H1 (cell line): ENCODE measurements around the gene RASSF5. TPM values are rescaled to one million over a fixed set of nuclear protein-coding genes. Genes with fewer than 3 reads are reported as not detected.

ENCODE experiments used
- CTCF ChIA-PET: fragments of 300-600 bp; sonication (Branson Sonifier 250); formaldehyde crosslinking; loops from one replicate; lab custom pipeline; 2021; ENCODE audit not compliant: partially characterized antibody; lab: Charles Lee
- POLR2A ChIA-PET: fragments of 300-600 bp; sonication (Branson Sonifier 250); formaldehyde crosslinking; loops from one replicate; lab custom pipeline; 2021; ENCODE audit warnings: inconsistent platforms; ENCODE audit not compliant: partially characterized antibody; lab: Charles Lee
- DNase-seq, 2 experiments: peaks; one replicate each; pipeline versions ENCODE4 v3.0.0 to v3.0.0-alpha.2; 2010 to 2022; ENCODE audit warnings: low spot score in 2 of 2, low read depth in 1 of 2, mixed read lengths in 1 of 2
- FAIRE-seq: peaks from 2 replicates; lab custom pipeline; 2011; peaks lifted over from hg19 to GRCh38; lab: Jason Lieb, UNC
- H2AFZ ChIP-seq: 2 replicates; pipeline ENCODE4 v1.8.1; 2012; ENCODE audit warnings: low read length, inconsistent platforms
- H2AK5ac ChIP-seq: 2 replicates; pipeline ENCODE4 v1.6.1; 2013; ENCODE audit warnings: low read depth, low read length
- H2BK120ac ChIP-seq: replicated peaks from 2 replicates; pipeline ENCODE3; 2013; ENCODE audit warnings: low read depth, low read length, inconsistent platforms
- H2BK12ac ChIP-seq: 2 replicates; pipeline ENCODE4 v1.6.1; 2013; ENCODE audit warnings: low read depth, low read length
- H2BK15ac ChIP-seq: 2 replicates; pipeline ENCODE4 v1.6.1; 2013; ENCODE audit warnings: low read length
- H2BK20ac ChIP-seq: 2 replicates; pipeline ENCODE4 v1.6.1; 2013; ENCODE audit warnings: low read length
- H2BK5ac ChIP-seq: 2 replicates; pipeline ENCODE4 v1.6.1; 2013; ENCODE audit warnings: low read depth, low read length
- H3K14ac ChIP-seq: 2 replicates; pipeline ENCODE4 v1.6.1; 2013; ENCODE audit warnings: inconsistent platforms; ENCODE audit not compliant: insufficient read length
- H3K18ac ChIP-seq: 2 replicates; pipeline ENCODE4 v1.6.1; 2013; ENCODE audit warnings: low read length; ENCODE audit errors: extremely low read depth
- H3K23ac ChIP-seq: 2 replicates; pipeline ENCODE4 v1.6.1; 2013; ENCODE audit warnings: inconsistent platforms; ENCODE audit not compliant: insufficient read length
- H3K23me2 ChIP-seq: 2 replicates; pipeline ENCODE4 v1.6.1; 2013; ENCODE audit warnings: low read depth, low read length
- H3K27ac ChIP-seq: 2 replicates; pipeline ENCODE4 v1.6.1; 2011; ENCODE audit warnings: low read depth, low read length, inconsistent platforms
- H3K27me3 ChIP-seq, 4 experiments: replicated peaks in 1 of 4; 1 replicate in 1 of 4; 2 replicates in 3 of 4; pipeline versions ENCODE4 v1.6.1 to v1.8.1; 2011 to 2013; ENCODE audit warnings: low read length in 3 of 4, mild to moderate bottlenecking in 3 of 4, inconsistent platforms in 2 of 4, mixed read lengths in 2 of 4, moderate library complexity in 1 of 4; ENCODE audit not compliant: control insufficient read depth in 3 of 4, insufficient read depth in 3 of 4; ENCODE audit errors: extremely low read depth in 1 of 4
- H3K36me3 ChIP-seq, 4 experiments: 2 replicates each; pipeline versions ENCODE4 v1.6.1 to v1.8.1; 2011 to 2013; ENCODE audit warnings: mild to moderate bottlenecking in 4 of 4, low read length in 3 of 4, moderate library complexity in 2 of 4, control low read depth in 1 of 4, inconsistent platforms in 1 of 4; ENCODE audit not compliant: insufficient read depth in 4 of 4, control insufficient read depth in 2 of 4
- H3K4ac ChIP-seq: replicated peaks from 2 replicates; pipeline ENCODE3; 2013; ENCODE audit warnings: low read length, low read depth, mixed read lengths, inconsistent platforms; ENCODE audit not compliant: insufficient read length
- H3K4me1 ChIP-seq, 4 experiments: replicated peaks in 1 of 4; 1 replicate in 1 of 4; 2 replicates in 3 of 4; pipeline versions ENCODE4 v1.6.1 to v1.8.1; 2011 to 2013; ENCODE audit warnings: low read length in 3 of 4, inconsistent platforms in 2 of 4, mixed read lengths in 1 of 4; ENCODE audit not compliant: insufficient read depth in 4 of 4, control insufficient read depth in 3 of 4
- H3K4me2 ChIP-seq, 2 experiments: 2 replicates each; pipeline versions ENCODE4 v1.6.1 to v1.8.1; 2011 to 2013; ENCODE audit warnings: low read depth in 2 of 2, low read length in 2 of 2, control low read depth in 1 of 2, inconsistent platforms in 1 of 2, mild to moderate bottlenecking in 1 of 2; ENCODE audit not compliant: insufficient read depth in 1 of 2
- H3K4me3 ChIP-seq, 4 experiments: fragments of 200-600, 300-600 bp in 1 of 4; sonication (generic), shearing (Covaris generic), sonication (Bioruptor Twin) in 1 of 4; 2 replicates each; pipeline versions ENCODE4 v1.5.1 to v1.8.1; 2011 to 2016; ENCODE audit warnings: low read length in 4 of 4, low read depth in 3 of 4, control low read depth in 2 of 4, inconsistent platforms in 2 of 4, mild to moderate bottlenecking in 2 of 4, mixed read lengths in 1 of 4, moderate library complexity in 1 of 4; ENCODE audit not compliant: insufficient read depth in 2 of 4; ENCODE audit errors: extremely low read depth in 1 of 4
- H3K56ac ChIP-seq: replicated peaks from 2 replicates; pipeline ENCODE3; 2013; ENCODE audit warnings: low read depth, mild to moderate bottlenecking, mixed read lengths, low read length, inconsistent platforms; ENCODE audit not compliant: insufficient read length
- H3K79me1 ChIP-seq: 2 replicates; pipeline ENCODE4 v1.6.1; 2013; ENCODE audit warnings: low read depth, low read length, control low read depth
- H3K79me2 ChIP-seq, 2 experiments: 2 replicates each; pipeline versions ENCODE4 v1.6.1 to v1.8.1; 2012 to 2013; ENCODE audit warnings: low read length in 2 of 2, mild to moderate bottlenecking in 2 of 2, inconsistent platforms in 1 of 2; ENCODE audit not compliant: insufficient read depth in 2 of 2, control insufficient read depth in 1 of 2
- H3K9ac ChIP-seq, 4 experiments: replicated peaks in 1 of 4; 1 replicate in 1 of 4; 2 replicates in 3 of 4; pipeline versions ENCODE4 v1.6.1 to v1.8.1; 2011 to 2013; ENCODE audit warnings: low read depth in 3 of 4, low read length in 3 of 4, control low read depth in 2 of 4, mild to moderate bottlenecking in 2 of 4, moderate library complexity in 2 of 4, inconsistent platforms in 1 of 4; ENCODE audit errors: extremely low read depth in 1 of 4
- H3K9me3 ChIP-seq, 2 experiments: 2 replicates each; pipeline versions ENCODE4 v1.6.1 to v1.8.1; 2012 to 2013; ENCODE audit warnings: mild to moderate bottlenecking in 2 of 2, moderate library complexity in 2 of 2, control low read depth in 1 of 2, inconsistent platforms in 1 of 2, low read depth in 1 of 2, low read length in 1 of 2, mixed read lengths in 1 of 2; ENCODE audit not compliant: insufficient read depth in 2 of 2
- H4K20me1 ChIP-seq, 2 experiments: replicated peaks in 1 of 2; 2 replicates each; pipeline versions ENCODE3 to v1.8.1; 2011 to 2013; ENCODE audit warnings: inconsistent platforms in 2 of 2, low read length in 2 of 2, mild to moderate bottlenecking in 1 of 2; ENCODE audit not compliant: insufficient read depth in 2 of 2, control insufficient read depth in 1 of 2
- H4K5ac ChIP-seq: 2 replicates; pipeline ENCODE4 v1.6.1; 2013; ENCODE audit warnings: low read length, low read depth, mixed read lengths, inconsistent platforms; ENCODE audit not compliant: insufficient read length
- H4K8ac ChIP-seq: 2 replicates; pipeline ENCODE4 v1.8.0; 2013; ENCODE audit warnings: mild to moderate bottlenecking, moderate library complexity, low read length, inconsistent platforms; ENCODE audit not compliant: insufficient read depth; ENCODE audit errors: extremely low read depth
- H4K91ac ChIP-seq: replicated peaks from 2 replicates; pipeline ENCODE3; 2013; ENCODE audit warnings: low read length, mixed read lengths, inconsistent platforms; ENCODE audit not compliant: insufficient read length
- FOSL1 ChIP-seq: IDR thresholded peaks from 2 replicates; pipeline ENCODE4 v1.6.1; 2011; ENCODE audit warnings: mild to moderate bottlenecking, low read depth, low read length, moderate library complexity; ENCODE audit not compliant: insufficient read depth
- HDAC6 ChIP-seq: IDR thresholded peaks from one replicate; pipeline ENCODE4 v1.7.1; 2012; ENCODE audit warnings: low read depth, mild to moderate bottlenecking, inconsistent platforms, low read length, moderate library complexity
- KDM1A ChIP-seq: fragments of 200-600, 300-600 bp; sonication (generic); IDR thresholded peaks from 2 replicates; pipeline ENCODE4 v1.7.1; 2016; ENCODE audit warnings: mild to moderate bottlenecking, low read length, borderline replicate concordance
- NANOG ChIP-seq: IDR thresholded peaks from 2 replicates; pipeline ENCODE4 v1.6.1; 2011; ENCODE audit warnings: low read length, low read depth, mild to moderate bottlenecking, inconsistent platforms; ENCODE audit not compliant: insufficient read depth, poor library complexity, severe bottlenecking
- POLR2A ChIP-seq, 2 experiments: IDR thresholded peaks; 1 replicate in 1 of 2; 2 replicates in 1 of 2; pipeline ENCODE4 v1.6.1; 2011; ENCODE audit warnings: low read depth in 2 of 2, low read length in 2 of 2, mild to moderate bottlenecking in 2 of 2; ENCODE audit errors: control extremely low read depth in 1 of 2
- POU5F1 ChIP-seq: IDR thresholded peaks from 2 replicates; pipeline ENCODE4 v1.6.1; 2011; ENCODE audit warnings: low read depth, mild to moderate bottlenecking, low read length, moderate library complexity
- RXRA ChIP-seq: IDR thresholded peaks from 2 replicates; pipeline ENCODE4 v1.6.1; 2011; ENCODE audit warnings: low read depth, mild to moderate bottlenecking, low read length, moderate library complexity; ENCODE audit not compliant: insufficient read depth
- SAP30 ChIP-seq: fragments of 300-600 bp; sonication (generic); IDR thresholded peaks from 2 replicates; pipeline ENCODE4 v1.7.1; 2012; ENCODE audit warnings: low read length, moderate library complexity, mild to moderate bottlenecking, inconsistent platforms; ENCODE audit not compliant: insufficient read depth, insufficient replicate concordance
- TAF1 ChIP-seq: IDR thresholded peaks from 2 replicates; pipeline ENCODE4 v1.6.1; 2011; ENCODE audit warnings: mild to moderate bottlenecking, low read depth, low read length
- WGBS, 2 experiments: shearing (Covaris generic) in 1 of 2; methylation state at CpG; one replicate each; pipeline versions ENCODE4 v1.1.6 to v1.1.7; 2013 to 2015; ENCODE audit warnings: low lambda C conversion rate in 2 of 2, mixed read lengths in 2 of 2, inconsistent platforms in 1 of 2, low coverage in 1 of 2, missing lambda C conversion rate in 1 of 2; ENCODE audit not compliant: insufficient replicate concordance in 2 of 2, insufficient coverage in 1 of 2, insufficient read length in 1 of 2; ENCODE audit errors: extremely low coverage in 1 of 2, missing lambda C conversion rate in 1 of 2; 5-methylcytosine and 5-hydroxymethylcytosine counted together
- polyA plus RNA-seq, 7 experiments: library from polyadenylated mRNA; depleted of rRNA in 3 of 7; stranded (reverse) in 5 of 7; unstranded in 2 of 7; fragments of >200 nt in 5 of 7; fragments of 200-250 nt in 2 of 7; gene quantifications; 1 replicate in 5 of 7; 2 replicates in 1 of 7; 4 replicates in 1 of 7; pipeline versions ENCODE4 v1.2.1 to v1.2.3, GENCODE V29; 2011 to 2013; ENCODE audit warnings: missing spikeins in 2 of 7, mixed read lengths in 2 of 7
- total RNA-seq: library from RNA; stranded (reverse); fragmentation: NEBNext Ultra II Directional; extraction: Animal tissue kit (Norgen Biotek cat#: 25700); gene quantifications from 2 replicates; pipeline ENCODE4 v1.2.1, GENCODE V29; 2021
- TF ChIP-seq, protein P1 (sequence below): IDR thresholded peaks from 2 replicates; pipeline ENCODE4 v1.6.1; 2011; ENCODE audit warnings: low read depth, mild to moderate bottlenecking, low read length; ENCODE audit not compliant: insufficient read depth
- TF ChIP-seq, protein P2 (sequence below), 3 experiments: IDR thresholded peaks; 1 replicate in 2 of 3; 2 replicates in 1 of 3; pipeline versions ENCODE4 v1.5.1 to v1.6.1; 2011; ENCODE audit warnings: low read length in 3 of 3, mild to moderate bottlenecking in 3 of 3, inconsistent platforms in 2 of 3, low read depth in 1 of 3, moderate library complexity in 1 of 3; ENCODE audit not compliant: insufficient read depth in 1 of 3; ENCODE audit errors: control extremely low read depth in 1 of 3

RASSF5 gene
- total and polyA plus RNA-seq, 2 of the 8 experiments (the other 6 are each of a cell fraction or from before 2014, with no cell fraction given), result 0.82 to 1.8 TPM

- no peak overlapping the region for H3K27ac ChIP-seq
- H3K9me3 ChIP-seq, result no peaks in the 10 kb centered on the region
- no peaks in the 10 kb centered on the region for H3K23me2 ChIP-seq
- H3K18ac ChIP-seq, result no peak overlapping the region
- no peak overlapping the region for H3K4me2 ChIP-seq
- H3K4me3 ChIP-seq, result no peak overlapping the region
- H2BK5ac ChIP-seq, result no peak overlapping the region
- H2BK12ac ChIP-seq, result no peak overlapping the region
- H3K36me3 ChIP-seq, result no peaks in the 10 kb centered on the region
- 0 out of 7 replicates have a peak, but pooled peaks cover 0 to 3% (median 0%) of the 10 kb centered on the region in 4 experiments for H3K27me3 ChIP-seq
- DNase-seq, result no peak
- no peaks in the 10 kb centered on the region for H3K79me1 ChIP-seq
- H4K91ac ChIP-seq, result no peak overlapping the region
- H4K8ac ChIP-seq, result no peak overlapping the region
- no peak overlapping the region for H3K9ac ChIP-seq
- no peak overlapping the region for H3K56ac ChIP-seq
- H4K20me1 ChIP-seq, result no peaks in the 10 kb centered on the region
- no peak overlapping the region for H4K5ac ChIP-seq
- H3K79me2 ChIP-seq, result no peaks in the 10 kb centered on the region
- ChIA-PET CTCF (no interaction called here), POLR2A (no interaction called here)
- H2AK5ac ChIP-seq, result no peak overlapping the region
- no peak overlapping the region for H2AFZ ChIP-seq
- no peak overlapping the region for H2BK20ac ChIP-seq
- H2BK120ac ChIP-seq, result no peak overlapping the region
- no peak overlapping the region for H3K23ac ChIP-seq
- H3K4me1 ChIP-seq, result peaks cover 1 to 5% (median 2%) of the 10 kb centered on the region in 4 experiments; a peak in 4 of 7 replicates
- H3K4ac ChIP-seq, result no peak overlapping the region
- no peak overlapping the region for H2BK15ac ChIP-seq
- H3K14ac ChIP-seq, result no peak overlapping the region
- WGBS, 2 experiments, result 90% methylated on average over 3 of the region's 3 CpGs; no CpG with 5 or more reads in 1 of the 2 experiments
- no peak for FAIRE-seq
- TF ChIP-seq, protein P1, sequence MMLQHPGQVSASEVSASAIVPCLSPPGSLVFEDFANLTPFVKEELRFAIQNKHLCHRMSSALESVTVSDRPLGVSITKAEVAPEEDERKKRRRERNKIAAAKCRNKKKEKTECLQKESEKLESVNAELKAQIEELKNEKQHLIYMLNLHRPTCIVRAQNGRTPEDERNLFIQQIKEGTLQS, result no peak
- TF ChIP-seq NANOG, result no peak
- TF ChIP-seq FOSL1, result no peak
- no peak for TF ChIP-seq SAP30
- TF ChIP-seq, protein P2, sequence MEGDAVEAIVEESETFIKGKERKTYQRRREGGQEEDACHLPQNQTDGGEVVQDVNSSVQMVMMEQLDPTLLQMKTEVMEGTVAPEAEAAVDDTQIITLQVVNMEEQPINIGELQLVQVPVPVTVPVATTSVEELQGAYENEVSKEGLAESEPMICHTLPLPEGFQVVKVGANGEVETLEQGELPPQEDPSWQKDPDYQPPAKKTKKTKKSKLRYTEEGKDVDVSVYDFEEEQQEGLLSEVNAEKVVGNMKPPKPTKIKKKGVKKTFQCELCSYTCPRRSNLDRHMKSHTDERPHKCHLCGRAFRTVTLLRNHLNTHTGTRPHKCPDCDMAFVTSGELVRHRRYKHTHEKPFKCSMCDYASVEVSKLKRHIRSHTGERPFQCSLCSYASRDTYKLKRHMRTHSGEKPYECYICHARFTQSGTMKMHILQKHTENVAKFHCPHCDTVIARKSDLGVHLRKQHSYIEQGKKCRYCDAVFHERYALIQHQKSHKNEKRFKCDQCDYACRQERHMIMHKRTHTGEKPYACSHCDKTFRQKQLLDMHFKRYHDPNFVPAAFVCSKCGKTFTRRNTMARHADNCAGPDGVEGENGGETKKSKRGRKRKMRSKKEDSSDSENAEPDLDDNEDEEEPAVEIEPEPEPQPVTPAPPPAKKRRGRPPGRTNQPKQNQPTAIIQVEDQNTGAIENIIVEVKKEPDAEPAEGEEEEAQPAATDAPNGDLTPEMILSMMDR (IDR thresholded peaks at IDR 0.05; ENCODE audit: control extremely low read depth in 1 of 3, insufficient read depth in 1 of 3, low read depth in 1 of 3, low read length in 3 of 3), result no peak
- no peak for TF ChIP-seq POU5F1
- no peak for TF ChIP-seq KDM1A
- no peak for TF ChIP-seq TAF1
- no peak for TF ChIP-seq RXRA
- TF ChIP-seq HDAC6, result no peak
- no peak for TF ChIP-seq POLR2A (IDR thresholded peaks at IDR 0.05; ENCODE audit: control extremely low read depth in 1 of 2, low read depth in 2 of 2, low read length in 2 of 2)
Observed at GRCh38 chr1:206570529-206570928, 63.2 kb downstream of the RASSF5 start.
